Medulla oblongata (tissue), 1 donor: Measurements from ENCODE around the gene NR6A1.
A peak's percentile ranks its signal among the peaks of the same experiment; 100 is the strongest.

ENCODE experiments used
- DNase-seq: peaks from one replicate; pipeline ENCODE4 v3.0.0-alpha.2; 2015; ENCODE audit errors: extremely low spot score

Gene NR6A1

DNA sequence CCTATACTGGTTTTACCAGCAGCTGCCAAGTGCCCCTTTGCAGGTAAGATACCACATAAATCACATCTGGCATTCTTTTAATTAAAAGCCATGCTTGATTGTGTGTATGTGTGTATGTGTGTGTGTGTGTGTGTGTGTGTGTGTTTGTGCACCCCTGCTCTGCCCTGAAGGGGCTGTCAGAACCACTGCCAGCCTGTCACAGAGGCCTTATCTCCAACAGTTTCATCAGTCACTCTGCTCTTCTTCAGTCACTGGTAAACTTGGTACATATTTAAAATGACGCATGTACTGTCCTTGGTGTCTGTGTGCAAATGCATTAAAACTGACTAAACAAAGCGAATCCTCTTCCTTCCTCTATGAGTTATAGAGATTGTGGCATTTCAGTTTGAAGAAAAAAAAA is 244.9 kb downstream of the NR6A1 start:
- no peak for DNase-seq

DNA sequence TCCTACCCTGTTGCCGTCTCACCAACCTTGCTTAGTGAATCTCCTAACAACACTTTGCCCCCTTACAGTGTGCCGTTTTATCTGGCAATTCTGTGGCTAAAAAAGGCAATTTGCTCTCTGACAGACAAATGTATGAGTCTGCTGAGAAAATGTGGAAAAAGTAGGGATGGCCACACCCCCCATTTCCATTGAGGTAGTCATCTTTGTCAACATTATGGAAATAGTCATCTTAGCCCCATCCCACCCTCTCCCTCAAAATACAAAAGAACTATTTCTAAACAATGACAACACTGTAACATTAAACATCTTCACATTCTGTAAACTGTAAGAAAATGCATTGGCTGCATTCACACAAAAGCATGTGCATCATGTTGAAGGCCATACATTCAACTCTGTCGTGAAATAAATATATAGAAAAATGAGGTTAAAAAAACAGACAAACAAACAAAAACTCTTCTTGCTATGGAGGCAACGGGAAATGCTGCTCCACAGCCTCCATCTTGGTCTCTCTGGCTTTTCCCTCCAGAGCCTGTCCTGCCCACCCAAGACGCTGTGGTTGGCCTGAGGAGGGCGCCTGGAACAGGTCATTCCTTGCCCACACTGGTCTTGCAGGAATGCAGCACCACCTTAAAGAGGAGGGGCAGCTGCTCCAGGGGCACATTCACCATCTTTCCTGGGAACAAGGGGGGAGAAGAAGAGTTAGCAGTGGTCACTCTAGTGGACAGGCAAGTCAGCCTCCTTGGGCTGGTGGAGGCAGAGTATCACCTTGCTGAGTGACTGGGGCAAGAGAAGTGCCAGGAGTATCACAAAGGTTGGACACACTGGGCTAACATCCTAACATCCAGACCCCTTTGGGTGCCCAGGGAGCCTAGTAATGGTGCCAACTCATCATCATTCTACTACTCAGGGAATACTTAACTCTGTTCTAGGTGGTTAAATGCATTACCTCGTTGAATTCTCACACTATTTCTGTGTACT is 248.7 kb downstream of the NR6A1 start:
- no peak for DNase-seq

DNA sequence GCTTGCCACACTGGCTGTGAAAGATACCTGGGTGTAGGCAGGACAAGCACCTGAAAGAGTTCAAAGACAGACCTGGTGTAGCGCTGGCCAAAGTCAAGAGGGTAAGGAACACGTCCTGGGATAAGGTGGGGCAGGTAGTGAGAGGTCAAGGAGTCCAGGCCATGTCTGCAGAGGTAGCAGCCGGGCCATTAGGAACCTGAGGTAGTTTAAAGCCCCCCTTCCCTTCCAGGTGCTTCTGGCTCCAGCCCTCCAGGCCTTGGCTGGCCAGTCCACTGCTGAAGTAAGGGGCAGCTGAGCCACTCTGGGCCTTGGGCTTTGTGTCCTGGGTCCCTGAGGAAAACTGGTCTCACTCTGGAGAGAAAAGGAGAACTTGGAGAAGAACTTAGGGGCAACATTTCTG is 250.0 kb downstream of the NR6A1 start:
- DNase-seq = no peak

DNA sequence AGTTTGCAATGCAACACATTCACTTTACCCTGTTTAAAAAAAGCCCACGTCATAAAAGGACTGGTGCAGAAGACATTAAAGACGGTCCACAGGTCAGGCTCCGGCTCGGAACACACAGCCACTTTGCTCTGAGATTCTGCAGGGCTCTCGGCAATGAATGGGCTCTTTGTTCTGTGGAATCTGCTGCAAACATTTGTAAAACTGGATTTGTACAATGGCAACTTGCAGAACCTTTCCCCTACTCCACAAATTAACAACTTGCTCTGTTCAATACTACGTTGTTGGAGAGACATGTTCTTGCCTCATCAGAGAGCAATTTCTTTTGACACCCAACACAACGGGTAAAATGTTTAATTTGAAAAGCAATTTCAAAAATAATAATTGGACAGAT is 250.9 kb downstream of the NR6A1 start:
- peak; percentile 87 for DNase-seq

DNA sequence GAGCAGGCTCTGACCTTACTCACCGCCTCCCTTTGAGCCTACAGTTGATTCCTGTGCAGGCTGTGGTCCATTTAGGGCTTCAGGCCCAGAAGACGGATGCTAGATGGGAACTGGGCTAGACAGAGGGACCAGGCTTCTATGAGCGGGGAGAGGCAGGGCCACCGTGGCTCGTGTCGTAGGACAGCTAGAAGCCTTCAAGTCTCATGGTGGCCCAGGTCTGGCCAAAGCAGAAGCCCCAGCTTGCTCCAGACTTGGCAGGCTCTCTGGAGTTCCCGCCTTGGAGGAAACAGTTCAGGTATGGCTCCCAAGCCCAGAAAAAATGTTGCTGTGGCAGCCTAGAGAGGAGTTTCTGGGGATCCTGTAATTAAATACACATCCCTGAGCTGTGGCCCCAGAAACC is 253.0 kb downstream of the NR6A1 start:
- DNase-seq = no peak

DNA sequence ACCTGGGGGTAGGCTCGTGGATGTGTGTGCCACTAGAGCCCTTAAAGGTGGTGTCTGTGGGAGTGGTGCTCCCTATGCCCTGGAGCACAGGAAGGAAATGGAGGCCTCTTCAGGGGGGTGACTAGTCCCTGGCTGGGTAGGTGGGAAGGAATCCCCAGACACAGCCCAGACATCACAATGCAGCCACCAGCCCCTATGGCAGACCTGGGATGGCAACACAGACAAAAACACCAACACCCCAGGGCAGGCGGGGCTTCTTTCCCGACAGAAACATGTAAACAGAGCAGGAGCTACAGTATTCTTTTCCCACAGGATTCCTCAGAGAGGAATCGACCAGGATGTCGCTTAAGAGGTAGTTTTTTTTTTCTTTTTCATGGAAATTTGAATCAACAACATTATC is 253.5 kb downstream of the NR6A1 start:
- DNase-seq = no peak

DNA sequence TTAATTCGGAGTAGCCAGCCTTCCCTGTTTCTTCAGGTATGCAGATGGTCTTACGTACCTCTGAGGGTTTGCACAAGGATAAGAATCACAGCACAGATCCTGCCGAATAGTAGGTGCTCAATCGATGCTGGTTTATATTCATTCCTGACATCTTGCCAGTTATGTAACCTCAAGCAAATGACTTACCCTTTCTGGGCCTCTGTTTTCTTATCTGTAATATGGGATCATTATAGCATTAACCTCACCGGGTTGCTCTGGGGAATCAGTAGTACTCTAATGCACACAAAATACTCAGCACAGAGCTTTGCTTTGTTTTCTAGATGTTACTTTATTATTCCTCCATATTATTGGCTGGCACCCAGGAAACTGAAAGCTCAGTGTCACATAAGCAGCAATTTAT is 256.2 kb downstream of the NR6A1 start:
- DNase-seq = no peak

DNA sequence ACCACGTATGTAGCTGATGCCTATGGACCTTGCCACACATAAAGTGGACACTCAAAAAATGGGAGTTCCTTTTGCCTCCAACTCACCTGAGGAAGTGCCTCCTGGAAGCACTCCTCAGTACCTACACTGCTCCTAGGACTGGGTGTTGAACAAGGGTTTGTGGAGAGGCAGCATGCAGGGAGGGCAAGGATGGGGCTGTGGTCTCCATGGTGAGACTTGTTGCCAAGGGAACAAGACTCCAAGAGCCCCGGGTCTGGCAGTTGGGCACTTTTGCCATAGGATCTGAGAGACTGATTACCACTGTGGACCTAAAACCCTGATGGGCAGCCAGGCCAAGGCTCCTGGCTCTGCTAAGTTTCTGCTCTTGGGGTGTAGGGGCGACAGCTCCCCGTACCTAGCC is 257.0 kb downstream of the NR6A1 start:
- no peak for DNase-seq

DNA sequence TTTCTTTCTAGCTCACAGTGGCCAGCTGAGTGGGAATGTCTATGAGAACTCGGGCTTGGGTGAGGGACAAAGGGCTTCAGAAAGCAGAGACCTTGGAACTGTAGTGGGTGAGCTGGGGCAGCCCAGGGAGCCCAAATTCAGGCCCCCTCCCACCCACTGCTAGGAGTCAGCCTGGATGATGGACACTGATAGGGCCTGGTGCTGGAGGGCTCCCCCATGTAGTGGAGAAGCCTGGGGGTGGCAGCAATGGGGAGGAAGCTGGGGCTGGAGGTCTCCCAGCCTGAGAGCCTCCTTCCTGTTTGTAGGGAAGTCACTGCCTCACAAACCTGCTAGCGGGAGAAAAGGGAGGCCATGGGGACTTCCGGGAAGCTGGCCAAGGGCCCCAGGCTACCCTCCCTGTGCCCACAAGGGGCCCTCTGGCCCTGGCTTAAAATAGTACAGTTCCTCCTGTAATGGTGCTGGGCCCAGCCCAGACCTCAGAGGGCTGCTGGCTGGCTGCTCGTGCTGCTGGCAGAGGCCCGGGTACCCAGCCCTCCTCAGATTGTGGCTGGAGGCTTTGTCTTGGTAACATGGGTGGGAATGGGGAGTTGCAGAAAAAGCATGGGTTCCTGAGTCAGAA is 257.6 kb downstream of the NR6A1 start:
- DNase-seq = peak; percentile 9

DNA sequence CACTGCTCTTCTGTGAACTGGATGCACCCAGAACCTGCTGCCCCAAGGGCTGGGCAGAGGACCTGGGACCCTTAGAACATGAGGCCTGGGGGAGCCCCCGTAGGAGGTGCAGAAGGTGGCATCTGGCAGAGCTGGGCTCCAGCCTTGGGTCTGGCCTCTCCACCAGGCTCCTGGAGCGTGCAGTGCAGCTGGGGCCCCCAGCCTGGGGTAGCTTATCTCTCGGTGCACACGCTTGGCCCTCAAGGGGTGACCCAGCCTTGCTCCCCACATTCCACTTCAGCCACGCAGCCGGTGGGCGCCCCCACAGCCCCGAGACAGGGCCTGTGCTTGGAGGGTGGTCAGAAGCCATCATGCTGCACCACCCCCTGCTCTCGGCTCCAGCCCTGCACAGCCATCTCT is 258.3 kb downstream of the NR6A1 start:
- no peak for DNase-seq

DNA sequence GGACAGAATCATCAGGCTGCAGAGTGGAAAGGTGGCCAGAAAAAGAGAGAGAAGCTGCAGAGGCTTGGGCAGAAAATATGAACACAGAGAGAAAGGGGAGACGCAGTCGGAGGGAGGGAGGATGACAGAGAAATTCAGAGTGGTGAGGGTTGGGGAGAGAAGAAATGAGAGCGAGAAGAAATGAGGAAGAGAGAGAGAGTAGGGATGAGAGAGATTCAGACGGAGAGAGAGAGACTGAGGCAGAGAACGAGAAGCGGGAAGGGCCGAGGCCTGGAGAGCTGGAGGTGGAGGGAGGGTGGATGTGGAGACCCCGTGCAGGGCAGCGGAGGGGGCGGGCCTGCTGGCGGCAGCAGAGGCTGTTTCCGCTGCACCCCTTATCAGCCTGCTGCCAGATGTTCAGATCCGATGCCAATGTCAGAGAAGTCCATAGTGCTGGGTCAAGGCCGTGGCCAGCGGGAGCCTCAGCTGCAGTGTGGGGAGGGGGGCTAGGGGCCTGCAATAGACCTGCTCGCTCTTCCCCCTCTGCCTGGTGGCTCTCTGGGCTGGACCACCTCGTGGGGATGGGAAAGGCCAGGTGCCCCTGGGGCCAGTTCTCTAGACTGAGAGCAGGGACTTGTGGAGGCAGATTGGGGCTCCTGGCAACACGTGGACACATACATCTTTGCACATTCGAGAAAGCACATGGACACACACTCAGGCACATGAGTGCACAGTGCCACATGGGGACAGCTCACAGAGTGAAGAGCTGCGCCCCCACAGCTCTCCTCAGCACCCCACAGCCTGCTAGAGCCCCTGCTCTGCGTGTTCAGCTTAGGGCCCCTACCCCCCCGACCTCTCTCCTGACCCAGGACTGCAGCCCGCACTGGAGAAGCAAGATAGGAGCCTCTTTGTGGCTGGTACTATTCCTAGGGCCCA is 259.0 kb downstream of the NR6A1 start:
- DNase-seq = no peak

DNA sequence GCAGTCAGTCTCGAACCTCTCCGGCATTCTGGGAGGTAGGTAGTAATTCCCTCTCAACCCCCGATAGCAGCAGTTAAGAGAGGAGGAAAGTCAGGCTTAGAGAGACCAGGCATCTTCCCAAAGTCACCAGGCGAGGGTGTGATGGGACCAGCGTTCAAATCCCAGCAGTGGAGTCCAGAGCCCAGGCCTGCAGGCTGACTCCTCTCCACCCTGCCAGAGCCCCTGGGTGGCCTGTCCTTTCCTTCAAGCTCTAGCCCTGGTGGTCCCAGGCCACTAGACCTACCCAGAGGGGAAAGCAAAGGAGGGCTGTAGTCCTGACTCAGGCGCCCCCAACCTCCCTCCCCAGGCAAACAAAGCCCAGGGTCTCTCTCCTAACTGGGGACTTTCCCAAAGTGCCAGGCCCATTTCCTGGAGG is 259.7 kb downstream of the NR6A1 start:
- no peak for DNase-seq

DNA sequence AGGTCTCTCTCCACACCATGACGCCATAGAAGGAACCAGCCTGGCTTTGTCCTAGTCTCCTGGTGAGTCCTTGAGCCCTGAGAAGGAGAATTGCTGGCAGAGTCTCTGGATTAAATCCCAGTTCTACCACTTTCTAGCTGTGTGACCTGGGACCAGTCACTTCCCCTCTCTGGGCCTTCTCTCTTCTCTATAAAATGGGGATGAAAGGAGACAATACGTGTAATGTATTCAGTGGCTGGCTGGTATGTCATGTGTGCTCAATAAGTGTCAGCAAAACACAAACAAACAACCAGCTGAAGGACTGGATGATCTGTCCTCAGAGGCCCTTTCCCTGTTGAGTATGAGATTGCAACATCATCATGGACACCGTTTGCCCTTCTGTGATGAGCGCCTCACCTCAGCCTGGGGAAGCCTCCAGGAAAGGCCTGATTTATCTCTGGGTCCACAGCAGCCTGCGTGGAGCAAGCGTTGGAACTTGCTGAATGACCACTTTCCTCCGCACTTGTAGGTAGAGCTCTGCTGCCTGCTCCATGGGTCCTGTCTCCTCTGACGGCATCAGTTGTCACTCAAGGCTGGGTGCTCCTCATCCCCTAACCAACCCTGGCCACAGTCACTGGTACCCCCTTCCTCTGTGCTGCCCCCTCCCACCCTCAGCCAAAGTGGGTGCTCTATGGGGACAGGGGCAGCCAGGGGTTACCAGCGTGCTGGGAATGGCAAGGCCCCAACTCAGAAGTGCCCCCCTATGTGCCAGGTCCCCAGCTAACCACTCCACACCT is 260.3 kb downstream of the NR6A1 start:
- DNase-seq = no peak

DNA sequence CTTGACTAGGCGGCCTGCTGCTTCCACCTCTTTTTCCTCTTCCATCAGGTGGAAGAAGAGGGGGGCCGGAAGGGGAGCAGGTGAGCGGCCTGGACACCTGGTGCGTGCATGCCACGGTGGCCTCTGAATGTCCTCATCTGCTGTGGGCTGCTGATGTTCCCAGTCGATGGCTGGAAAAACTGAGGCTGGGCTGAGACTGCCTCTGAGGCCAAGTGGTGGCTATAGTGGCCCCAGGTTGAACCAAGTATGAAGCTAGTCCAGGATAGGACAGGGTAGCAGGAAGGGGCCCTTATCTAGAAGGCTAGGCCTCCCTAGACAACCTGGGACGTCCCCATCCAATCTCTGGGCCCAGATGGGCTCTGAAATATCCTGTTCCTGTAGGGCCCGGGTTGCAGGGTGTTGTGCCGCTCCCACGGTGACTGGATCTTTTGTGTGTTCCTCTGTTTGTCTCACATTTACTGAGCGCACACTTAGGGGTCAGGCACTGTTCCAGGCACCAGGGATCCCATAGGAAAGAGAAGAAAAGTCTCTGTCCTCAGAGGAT is 263.2 kb downstream of the NR6A1 start:
- no peak for DNase-seq

DNA sequence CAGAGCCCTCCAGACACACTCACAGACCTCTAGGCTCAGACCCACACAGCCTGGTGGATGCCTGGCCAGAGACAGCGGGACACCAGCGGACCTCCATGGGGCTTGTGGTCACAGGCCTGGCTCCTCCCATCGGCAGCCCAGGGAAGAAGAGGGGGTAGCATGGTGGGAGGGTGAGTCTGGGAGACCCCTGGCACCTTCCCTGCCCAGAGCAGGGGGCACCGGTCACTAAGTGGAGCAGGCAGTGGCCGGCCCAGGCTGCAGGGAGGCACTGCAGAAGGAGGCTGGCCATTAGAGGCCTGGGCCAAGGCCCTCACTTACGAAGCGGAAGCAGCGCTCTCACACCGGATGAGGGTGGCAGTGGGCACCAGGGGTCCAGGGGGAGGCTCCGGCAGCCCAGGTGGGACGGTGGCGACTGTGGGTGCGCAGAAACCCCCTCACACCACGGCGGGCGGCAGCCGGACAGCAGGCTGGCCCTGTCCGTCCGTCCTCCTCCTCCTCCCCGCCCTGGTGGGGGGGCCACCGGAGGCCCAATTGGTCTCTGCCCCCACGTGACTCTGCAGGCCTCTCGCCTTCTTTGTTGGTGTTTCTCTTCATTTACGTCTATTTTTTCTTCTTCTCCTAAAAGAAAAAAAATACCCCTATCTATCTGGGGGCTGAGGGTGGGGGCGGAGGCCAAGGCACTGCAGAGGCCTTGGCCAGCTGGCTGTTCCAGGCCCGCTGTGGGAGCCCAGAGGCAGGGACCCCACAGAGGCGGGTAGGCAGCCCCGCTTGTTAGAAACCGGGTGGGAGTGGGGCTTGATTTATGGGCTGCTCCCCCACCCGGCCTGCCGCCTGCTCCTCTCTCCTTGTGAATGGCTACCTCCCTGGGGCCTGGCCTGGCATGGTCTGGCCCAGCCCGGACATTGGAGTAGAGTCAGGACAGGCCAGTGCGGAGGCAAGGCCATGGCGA is 263.9 kb downstream of the NR6A1 start, which contains the start of gene NR5A1:
TSS of gene NR5A1 (minus strand) at position 469 of the 949 bp plus-strand sequence. CDS start 4,004 bp downstream, outside the sequence.
- DNase-seq = no peak

DNA sequence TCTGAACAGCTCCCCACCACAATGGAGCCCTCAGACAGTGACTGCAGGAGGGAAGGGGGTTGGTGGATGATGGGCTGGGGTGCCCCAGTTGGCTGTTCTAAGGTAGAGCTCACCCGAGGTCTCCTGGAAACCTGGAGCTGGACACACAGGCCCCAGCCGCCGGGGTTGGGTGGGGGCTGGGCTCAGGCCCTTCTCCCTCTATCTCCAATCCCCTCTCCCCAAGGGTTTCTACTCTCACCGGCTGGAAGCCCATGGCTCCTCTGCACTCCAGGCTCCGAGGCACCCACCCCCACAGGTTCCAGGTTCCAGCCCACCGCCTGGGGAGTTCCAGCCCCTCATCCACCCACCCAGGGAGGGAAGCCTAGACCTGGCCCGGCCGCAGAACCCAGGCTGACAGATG is 264.7 kb downstream of the NR6A1 start:
- DNase-seq = no peak

DNA sequence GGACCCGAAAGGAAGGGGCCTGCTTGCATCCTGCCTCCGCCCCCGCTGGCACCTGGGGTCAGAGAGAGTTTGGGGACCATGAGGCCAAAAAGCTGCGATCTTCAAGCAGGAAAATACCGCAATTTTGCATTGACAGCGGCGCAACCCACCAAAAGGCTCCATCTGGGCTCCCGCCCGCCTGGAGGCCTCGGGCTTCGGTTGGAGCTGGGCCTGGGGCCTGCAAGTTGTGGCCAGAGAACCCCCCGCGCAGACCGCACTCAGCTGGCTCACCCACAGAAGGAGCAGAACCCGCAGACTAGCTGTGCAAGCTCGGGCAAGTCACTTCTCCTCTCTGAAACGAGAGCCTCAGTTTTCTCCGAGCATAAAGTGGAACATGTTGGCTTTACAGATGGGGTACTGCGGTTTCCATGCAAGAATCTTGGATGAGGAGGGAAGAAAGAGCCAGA is 265.2 kb downstream of the NR6A1 start:
- no peak for DNase-seq

DNA sequence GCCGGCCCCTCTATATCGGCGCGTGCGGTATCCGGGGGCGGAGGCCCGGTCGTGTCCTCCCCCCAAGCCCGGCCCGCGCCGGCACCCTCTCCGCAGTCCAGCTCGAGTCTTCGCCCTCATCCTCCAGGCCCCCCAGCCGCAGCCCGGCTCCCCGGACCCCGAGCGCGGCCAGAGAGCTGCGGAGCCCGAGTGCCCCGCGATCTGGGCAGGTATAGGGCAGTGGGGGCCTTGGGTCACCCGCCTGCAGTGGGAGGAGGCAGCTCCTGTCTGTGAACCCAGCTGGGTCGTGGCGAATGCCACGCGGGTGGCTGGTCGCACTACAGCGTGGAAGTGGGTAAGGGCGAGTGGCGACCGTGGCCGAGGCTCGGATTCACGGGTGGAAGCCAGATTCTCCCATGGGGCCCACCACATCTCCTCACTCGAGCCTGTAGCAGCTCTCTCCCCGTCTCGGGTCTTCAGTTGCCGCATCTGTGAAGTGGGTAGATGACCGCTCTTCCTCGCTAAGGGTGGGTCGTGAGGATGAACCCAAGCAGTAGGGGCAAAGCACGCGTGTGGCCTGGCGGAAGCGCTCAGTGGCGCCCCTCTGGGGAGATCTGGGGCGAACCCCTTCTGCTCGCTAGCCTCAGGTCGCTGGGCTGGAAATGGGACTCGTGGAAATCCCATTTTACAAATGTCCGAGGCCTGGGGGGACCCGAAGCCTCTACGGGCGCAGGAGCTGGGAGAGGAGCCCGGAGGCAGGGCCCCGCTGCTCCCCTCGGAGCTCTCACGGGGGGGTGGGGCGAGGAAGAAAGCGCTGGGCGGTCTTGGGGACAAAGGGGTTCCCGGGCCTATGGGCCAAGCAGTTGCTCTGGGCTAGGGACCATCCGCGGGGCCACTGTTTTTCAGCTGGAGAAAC is 265.9 kb downstream of the NR6A1 start:
- DNase-seq = no peak

DNA sequence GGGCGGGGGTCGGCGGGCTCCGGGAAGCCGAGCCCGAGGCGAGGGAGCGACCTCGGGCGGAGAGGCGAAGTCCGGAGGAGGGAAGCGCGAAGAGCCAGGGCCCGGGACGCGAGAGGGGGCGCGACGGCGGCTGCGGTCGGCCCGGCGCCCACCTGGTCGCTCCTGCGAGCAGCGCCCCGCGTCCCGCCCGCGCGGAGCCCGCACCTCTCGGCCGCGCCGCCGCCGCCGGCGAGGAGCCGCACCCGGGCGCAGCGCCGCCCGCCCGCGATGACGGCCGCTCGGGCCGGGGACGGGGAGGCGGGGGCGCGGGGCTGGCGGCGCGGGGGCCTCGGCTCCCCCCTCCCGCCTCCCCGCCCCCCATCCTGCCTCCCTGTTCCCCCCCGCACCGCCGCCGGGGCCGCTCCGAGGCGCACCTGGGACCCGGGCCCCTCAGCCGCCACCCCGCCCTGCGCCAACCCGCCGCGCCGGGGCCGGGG is 266.5 kb downstream of the NR6A1 start:
- DNase-seq = no peak
